Kidney epithelial cell (primary cell): ENCODE data around the gene ALPK1. TPM values are rescaled to one million over a fixed set of nuclear protein-coding genes. Genes with fewer than 3 reads are reported as not detected.

Experiments used
- DNase-seq: peaks from one replicate; pipeline ENCODE4 v3.0.0-alpha.2; 2010; ENCODE audit warnings: low read depth
- H3K27me3 ChIP-seq: 2 replicates; pipeline ENCODE4 v1.6.0; 2011; ENCODE audit warnings: low read length; ENCODE audit not compliant: control insufficient read depth, insufficient read depth
- H3K36me3 ChIP-seq: 2 replicates; pipeline ENCODE4 v1.5.1; 2011; ENCODE audit warnings: low read length; ENCODE audit not compliant: control insufficient read depth, insufficient read depth
- H3K4me3 ChIP-seq: 2 replicates; pipeline ENCODE4 v1.5.1; 2011; ENCODE audit warnings: low read depth, mild to moderate bottlenecking, control low read depth, low read length
- CTCF ChIP-seq: IDR thresholded peaks from 2 replicates; pipeline ENCODE4 v1.5.1; 2011; ENCODE audit warnings: mild to moderate bottlenecking, moderate library complexity, low read length, control low read depth, inconsistent platforms; ENCODE audit not compliant: insufficient read depth, poor library complexity, severe bottlenecking
- total RNA-seq: library from RNA; depleted of rRNA; stranded (reverse); fragments of >200 nt; gene quantifications from 2 replicates; pipeline ENCODE4 v1.2.3, GENCODE V29; 2015

ALPK1 gene
- total RNA-seq, 1 donor from 2014 or later: 12.5 TPM

DNA sequence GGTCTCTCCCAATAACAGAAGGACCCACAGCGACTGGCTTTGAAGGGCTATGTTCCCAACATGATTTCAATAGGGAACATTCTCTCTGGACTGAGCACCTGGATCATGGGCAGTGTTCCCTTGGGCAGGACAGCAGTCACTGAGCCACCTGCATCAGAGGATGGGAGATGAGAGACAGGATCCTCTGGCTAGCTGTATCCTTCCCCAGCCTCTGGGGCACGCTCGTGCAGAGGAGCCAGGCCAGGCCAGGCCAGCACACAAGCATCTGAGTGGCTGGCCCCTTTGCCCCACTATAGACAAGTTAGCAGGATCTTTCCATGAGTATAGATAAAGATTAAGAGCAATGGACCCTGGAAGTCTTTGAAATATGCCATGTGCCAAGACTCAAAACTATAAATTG lies 152.5 kb downstream of the ALPK1 start:
- no peak for TF ChIP-seq CTCF
- H3K27me3 ChIP-seq: no peaks in the 10 kb centered on the region
- no peak overlapping the region for H3K4me3 ChIP-seq
- H3K36me3 ChIP-seq: no peaks in the 10 kb centered on the region
- DNase-seq: no peak

- no peak for DNase-seq
- Histone ChIP-seq H3K36me3 (no peaks in the 10 kb centered on the region), H3K4me3 (no peak overlapping the region), H3K27me3 (no peaks in the 10 kb centered on the region)
- no peak for TF ChIP-seq CTCF
These were observed 153.9 kb downstream of the ALPK1 start for GRCh38 chr4:112451104-112451503.

DNA sequence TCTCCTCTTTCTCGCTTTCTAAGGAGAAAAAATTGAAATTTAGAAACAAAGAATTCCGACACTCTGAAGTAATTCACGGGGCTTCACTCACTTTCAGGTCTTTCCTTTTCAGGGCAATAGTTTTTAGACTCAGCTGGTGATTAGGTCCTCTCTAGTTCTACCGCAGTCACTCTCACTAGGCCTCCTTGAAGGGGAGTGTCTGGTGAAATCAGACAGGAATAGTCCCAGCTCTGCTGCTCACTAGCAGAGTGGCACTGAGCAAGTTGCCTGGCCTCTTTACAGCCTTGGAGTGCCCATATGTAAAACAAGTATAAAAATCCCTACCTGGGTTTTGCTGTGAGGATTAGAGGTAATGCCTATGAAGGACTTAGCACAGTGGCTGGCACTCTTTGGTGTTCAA lies 154.7 kb downstream of the ALPK1 start:
- Histone ChIP-seq H3K4me3 (no peak overlapping the region), H3K27me3 (no peaks in the 10 kb centered on the region), H3K36me3 (no peaks in the 10 kb centered on the region)
- no peak for TF ChIP-seq CTCF
- no peak for DNase-seq

DNA sequence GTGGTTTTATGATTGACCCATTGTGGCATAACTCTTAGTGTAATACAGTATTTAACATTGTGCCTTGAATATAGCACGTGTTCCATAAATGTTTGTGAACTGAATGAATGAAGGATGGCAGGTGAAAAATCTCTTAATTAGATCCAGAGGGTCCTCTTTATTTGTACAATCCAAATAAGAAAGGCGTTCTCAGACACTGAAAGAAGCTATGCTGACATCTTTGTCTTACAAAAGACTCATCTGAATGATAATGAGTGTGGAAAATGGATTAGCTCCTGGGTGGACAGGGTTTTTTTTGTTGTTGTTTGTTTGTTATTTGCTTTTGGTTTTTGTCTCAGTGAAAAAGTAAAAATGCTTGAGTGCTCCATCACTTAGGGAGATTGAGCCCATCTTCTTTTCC lies 156.2 kb downstream of the ALPK1 start:
- no peaks in the 10 kb centered on the region for H3K36me3 ChIP-seq
- no peaks in the 10 kb centered on the region for H3K27me3 ChIP-seq
- H3K4me3 ChIP-seq: no peak overlapping the region
- DNase-seq: no peak
- TF ChIP-seq CTCF: no peak

- TF ChIP-seq CTCF: no peak
- no peak for DNase-seq
- H3K27me3 ChIP-seq: no peaks in the 10 kb centered on the region
- H3K4me3 ChIP-seq: no peak overlapping the region
- H3K36me3 ChIP-seq: no peaks in the 10 kb centered on the region
These were observed 175.1 kb downstream of the ALPK1 start for GRCh38 chr4:112472318-112472717.

DNA sequence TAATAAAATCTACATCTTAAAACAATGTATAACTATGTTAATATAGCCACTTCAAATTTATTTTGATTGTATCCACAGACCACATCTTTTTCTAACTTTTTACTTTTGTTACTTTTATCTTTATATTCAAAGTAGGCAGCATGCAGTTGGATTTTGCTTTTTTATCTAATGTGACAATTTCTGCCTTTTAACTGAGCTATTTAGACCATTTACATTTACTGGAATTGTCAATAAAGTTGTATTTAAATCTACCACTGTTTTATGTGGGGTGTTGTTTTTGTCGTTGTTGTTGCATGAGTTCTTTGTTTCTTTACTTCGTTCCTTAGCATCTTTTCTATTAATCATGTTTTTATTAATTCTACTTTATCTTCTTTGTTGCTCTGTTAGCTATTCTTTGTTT lies 176.8 kb downstream of the ALPK1 start:
- no peaks in the 10 kb centered on the region for H3K27me3 ChIP-seq
- TF ChIP-seq CTCF: no peak
- DNase-seq: no peak

More for the DNA sequence above, 176.8 kb downstream of the ALPK1 start:
- Histone ChIP-seq H3K4me3 (no peak overlapping the region), H3K36me3 (no peaks in the 10 kb centered on the region)
